ENCODE data around the gene NASP. TPM values are rescaled to one million over a fixed set of nuclear protein-coding genes. Genes with fewer than 3 reads are reported as not detected.

The NASP gene
- total RNA-seq, 3 donors from 2014 or later = 83.4 to 96.7 (median 91.0) TPM

DNA sequence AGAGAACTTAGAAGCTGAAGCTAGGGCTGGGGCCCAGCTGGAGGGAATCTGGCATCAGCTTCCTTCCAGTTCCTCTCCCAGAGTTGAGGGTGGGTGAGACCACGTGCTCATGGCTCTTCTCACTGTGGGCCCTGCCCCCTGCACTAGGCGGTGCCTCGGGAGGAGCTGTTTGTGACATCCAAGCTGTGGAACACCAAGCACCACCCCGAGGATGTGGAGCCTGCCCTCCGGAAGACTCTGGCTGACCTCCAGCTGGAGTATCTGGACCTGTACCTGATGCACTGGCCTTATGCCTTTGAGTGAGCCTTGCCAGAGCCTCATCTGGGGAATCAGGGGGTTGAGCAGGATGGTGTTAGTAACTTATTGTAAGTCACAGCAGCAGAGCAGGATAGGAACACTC is 17.1 kb upstream of the NASP start:
- TF ChIP-seq, protein P1, sequence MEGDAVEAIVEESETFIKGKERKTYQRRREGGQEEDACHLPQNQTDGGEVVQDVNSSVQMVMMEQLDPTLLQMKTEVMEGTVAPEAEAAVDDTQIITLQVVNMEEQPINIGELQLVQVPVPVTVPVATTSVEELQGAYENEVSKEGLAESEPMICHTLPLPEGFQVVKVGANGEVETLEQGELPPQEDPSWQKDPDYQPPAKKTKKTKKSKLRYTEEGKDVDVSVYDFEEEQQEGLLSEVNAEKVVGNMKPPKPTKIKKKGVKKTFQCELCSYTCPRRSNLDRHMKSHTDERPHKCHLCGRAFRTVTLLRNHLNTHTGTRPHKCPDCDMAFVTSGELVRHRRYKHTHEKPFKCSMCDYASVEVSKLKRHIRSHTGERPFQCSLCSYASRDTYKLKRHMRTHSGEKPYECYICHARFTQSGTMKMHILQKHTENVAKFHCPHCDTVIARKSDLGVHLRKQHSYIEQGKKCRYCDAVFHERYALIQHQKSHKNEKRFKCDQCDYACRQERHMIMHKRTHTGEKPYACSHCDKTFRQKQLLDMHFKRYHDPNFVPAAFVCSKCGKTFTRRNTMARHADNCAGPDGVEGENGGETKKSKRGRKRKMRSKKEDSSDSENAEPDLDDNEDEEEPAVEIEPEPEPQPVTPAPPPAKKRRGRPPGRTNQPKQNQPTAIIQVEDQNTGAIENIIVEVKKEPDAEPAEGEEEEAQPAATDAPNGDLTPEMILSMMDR (IDR thresholded peaks at IDR 0.05) = no peak
- peak in 2 of 3 donors; percentile 18 to 23 for TF ChIP-seq POLR2AphosphoS5 (IDR thresholded peaks at IDR 0.05)
- H3K27ac ChIP-seq = peak overlapping the region; percentile 34 to 54
- intact Hi-C loops (cut with DNase I; ENCODE audit: low total_unique reads) = loop anchor here (10.0 kb wide), 1 partner anchor 62 kb away; the partner anchor contains the start of genes CCDC163 and MMACHC
- H3K9me3 ChIP-seq = no peaks in the 10 kb centered on the region
- H3K4me3 ChIP-seq = no peak overlapping the region
- H3K27me3 ChIP-seq = no peaks in the 10 kb centered on the region
- peak; percentile 34 to 60 for DNase-seq (ENCODE audit: low spot score in 2 of 2)
- no peaks in the 10 kb centered on the region for H3K36me3 ChIP-seq
- H3K4me1 ChIP-seq = no peaks in the 10 kb centered on the region

DNA sequence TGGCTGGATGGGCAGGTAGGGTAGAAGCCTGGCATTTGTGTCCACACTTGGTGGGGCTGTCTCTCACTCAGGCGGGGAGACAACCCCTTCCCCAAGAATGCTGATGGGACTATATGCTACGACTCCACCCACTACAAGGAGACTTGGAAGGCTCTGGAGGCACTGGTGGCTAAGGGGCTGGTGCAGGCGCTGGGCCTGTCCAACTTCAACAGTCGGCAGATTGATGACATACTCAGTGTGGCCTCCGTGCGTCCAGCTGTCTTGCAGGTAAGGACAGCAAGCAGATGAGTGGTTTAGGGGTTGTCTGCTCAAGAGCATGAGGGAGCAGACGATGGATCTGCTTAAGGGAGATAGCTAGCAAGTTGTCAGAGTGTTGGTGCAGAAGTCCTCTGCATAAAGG is 15.9 kb upstream of the NASP start:
- no peak for DNase-seq (ENCODE audit: low spot score in 2 of 2)
- no peak for TF ChIP-seq POLR2AphosphoS5 (IDR thresholded peaks at IDR 0.05)
- TF ChIP-seq, protein P1 (IDR thresholded peaks at IDR 0.05) = no peak
- TF ChIP-seq POLR2A (IDR thresholded peaks at IDR 0.05) = no peak
- H3K4me3 ChIP-seq = no peak overlapping the region
- intact Hi-C loops (cut with DNase I; ENCODE audit: low total_unique reads) = loop anchor here (10.0 kb wide), 1 partner anchor 63 kb away; the partner anchor contains the start of genes CCDC163 and MMACHC
- H3K27ac ChIP-seq = peak overlapping the region in 1 of 2 donors; percentile 27
- H3K36me3 ChIP-seq = no peaks in the 10 kb centered on the region
- no peaks in the 10 kb centered on the region for H3K4me1 ChIP-seq
- no peaks in the 10 kb centered on the region for H3K9me3 ChIP-seq
- H3K27me3 ChIP-seq = no peaks in the 10 kb centered on the region

DNA sequence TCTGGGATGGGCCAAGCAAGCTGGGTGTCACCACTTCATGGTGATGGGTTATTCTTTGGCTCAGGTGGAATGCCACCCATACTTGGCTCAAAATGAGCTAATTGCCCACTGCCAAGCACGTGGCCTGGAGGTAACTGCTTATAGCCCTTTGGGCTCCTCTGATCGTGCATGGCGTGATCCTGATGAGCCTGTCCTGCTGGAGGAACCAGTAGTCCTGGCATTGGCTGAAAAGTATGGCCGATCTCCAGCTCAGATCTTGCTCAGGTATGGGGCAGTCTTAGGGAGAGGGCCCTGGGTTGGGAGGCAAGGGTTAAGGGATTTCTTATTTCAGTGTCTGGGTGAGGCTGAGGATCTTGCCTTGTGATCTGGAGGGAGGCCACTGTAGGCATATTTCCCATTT is 15.4 kb upstream of the NASP start:
- DNase-seq (ENCODE audit: low spot score in 2 of 2) = peak; percentile 66 to 68
- Histone ChIP-seq H3K27ac (peak overlapping the region; percentile 21 to 27), H3K36me3 (no peaks in the 10 kb centered on the region), H3K4me3 (no peak overlapping the region), H3K4me1 (no peaks in the 10 kb centered on the region), H3K27me3 (no peaks in the 10 kb centered on the region), H3K9me3 (no peaks in the 10 kb centered on the region)
- intact Hi-C loops (cut with DNase I; ENCODE audit: low total_unique reads) = loop anchor here (10.0 kb wide), 1 partner anchor 64 kb away; the partner anchor contains the start of genes CCDC163 and MMACHC
- TF ChIP-seq POLR2AphosphoS5 (IDR thresholded peaks at IDR 0.05) (peak in 2 of 3 donors; percentile 37 to 67), POLR2A (IDR thresholded peaks at IDR 0.05) (no peak)

DNA sequence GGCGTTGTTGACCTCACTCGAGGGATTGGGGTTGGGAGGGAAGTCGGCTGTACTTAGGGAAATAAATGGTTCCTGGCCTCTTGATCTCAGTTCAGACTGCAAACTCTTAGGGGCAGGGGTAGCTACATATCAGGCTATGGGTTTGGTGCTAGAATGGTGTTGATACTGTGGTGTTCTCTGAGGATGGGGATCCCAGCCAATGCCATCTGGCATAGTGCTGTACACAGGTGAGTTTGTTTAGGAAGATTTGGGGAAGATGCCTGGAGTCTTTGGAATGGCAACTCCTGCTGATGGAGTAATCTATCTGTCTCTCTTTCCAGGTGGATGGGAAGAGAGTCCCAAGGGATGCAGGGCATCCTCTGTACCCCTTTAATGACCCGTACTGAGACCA is 14.3 kb upstream of the NASP start:
- Histone ChIP-seq H3K36me3 (no peaks in the 10 kb centered on the region), H3K4me1 (no peaks in the 10 kb centered on the region), H3K9me3 (no peaks in the 10 kb centered on the region), H3K4me3 (no peak overlapping the region), H3K27ac (peak overlapping the region in 1 of 2 donors; percentile 62), H3K27me3 (no peaks in the 10 kb centered on the region)
- intact Hi-C loops (cut with DNase I; ENCODE audit: low total_unique reads) = loop anchor here (10.0 kb wide), 1 partner anchor 65 kb away; the partner anchor contains the start of genes CCDC163 and MMACHC
- peak in 1 of 2 donors; percentile 2 for DNase-seq (ENCODE audit: low spot score in 2 of 2)
- TF ChIP-seq POLR2AphosphoS5 (IDR thresholded peaks at IDR 0.05) (no peak), POLR2A (IDR thresholded peaks at IDR 0.05) (no peak)
- TF ChIP-seq, protein P1 (IDR thresholded peaks at IDR 0.05) = no peak

DNA sequence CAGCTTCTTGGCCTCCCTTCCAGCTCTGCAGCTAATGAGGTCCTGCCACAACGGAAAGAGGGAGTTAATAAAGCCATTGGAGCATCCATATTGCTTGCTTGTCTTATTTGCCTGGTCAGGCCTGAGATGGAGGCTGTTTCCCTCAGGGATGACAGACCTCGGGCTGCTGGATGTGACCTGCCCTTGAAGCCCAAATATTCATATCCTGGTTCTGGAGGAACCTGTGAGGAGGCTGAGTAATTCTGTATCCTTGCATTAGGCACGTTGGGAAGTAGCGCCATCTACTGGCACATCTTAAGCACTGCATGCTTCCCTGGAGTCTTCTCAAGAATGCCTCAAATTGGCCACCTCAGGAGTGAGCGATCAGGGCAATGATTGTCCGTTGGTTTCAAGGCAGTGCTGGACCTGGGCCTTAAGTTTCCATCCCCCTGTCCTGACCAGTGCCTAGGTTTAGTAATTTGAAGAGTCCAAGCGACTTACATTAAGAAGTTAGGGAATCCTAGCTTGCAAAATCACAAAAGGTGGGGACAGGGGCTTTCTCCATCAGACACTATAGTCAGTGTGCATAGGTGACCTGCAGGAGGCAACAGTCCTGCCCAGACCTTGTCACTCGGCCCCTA is 13.8 kb upstream of the NASP start:
- Histone ChIP-seq H3K36me3 (no peaks in the 10 kb centered on the region), H3K4me3 (no peak overlapping the region), H3K4me1 (no peaks in the 10 kb centered on the region), H3K27me3 (no peaks in the 10 kb centered on the region), H3K27ac (peak overlapping the region in 1 of 2 donors; percentile 62), H3K9me3 (no peaks in the 10 kb centered on the region)
- intact Hi-C loops (cut with DNase I; ENCODE audit: low total_unique reads) = loop anchor here (10.0 kb wide), 1 partner anchor 65 kb away; the partner anchor contains the start of genes CCDC163 and MMACHC
- TF ChIP-seq, protein P1 (IDR thresholded peaks at IDR 0.05) = peak; percentile 89 to 96 (median 94)
- peak in 1 of 3 donors; percentile 64 for TF ChIP-seq POLR2AphosphoS5 (IDR thresholded peaks at IDR 0.05)
- TF ChIP-seq POLR2A (IDR thresholded peaks at IDR 0.05) = no peak
- peak; percentile 70 for DNase-seq (ENCODE audit: low spot score in 2 of 2)
